Renal cortex interstitium (tissue), 11 donors: ENCODE results near the gene NFKBIL1. TPM values are rescaled to one million over a fixed set of nuclear protein-coding genes. Genes with fewer than 3 reads are reported as not detected.

ENCODE experiments used
- DNase-seq, 11 donors: peaks; one replicate each; pipeline ENCODE4 v3.0.0-alpha.2; 2013; ENCODE audit warnings: low read depth in 9 of 11, low spot score in 4 of 11; ENCODE audit errors: extremely low read depth in 1 of 11
- polyA plus RNA-seq, 3 donors: library from polyadenylated mRNA; unstranded; fragments of 120-200 nt; gene quantifications; one replicate each; pipeline ENCODE4 v1.2.1, GENCODE V29; 2013; ENCODE audit not compliant: insufficient read length in 3 of 3

Gene NFKBIL1
- polyA plus RNA-seq, 3 donors: 17.0 to 28.4 (median 27.7) TPM

DNA sequence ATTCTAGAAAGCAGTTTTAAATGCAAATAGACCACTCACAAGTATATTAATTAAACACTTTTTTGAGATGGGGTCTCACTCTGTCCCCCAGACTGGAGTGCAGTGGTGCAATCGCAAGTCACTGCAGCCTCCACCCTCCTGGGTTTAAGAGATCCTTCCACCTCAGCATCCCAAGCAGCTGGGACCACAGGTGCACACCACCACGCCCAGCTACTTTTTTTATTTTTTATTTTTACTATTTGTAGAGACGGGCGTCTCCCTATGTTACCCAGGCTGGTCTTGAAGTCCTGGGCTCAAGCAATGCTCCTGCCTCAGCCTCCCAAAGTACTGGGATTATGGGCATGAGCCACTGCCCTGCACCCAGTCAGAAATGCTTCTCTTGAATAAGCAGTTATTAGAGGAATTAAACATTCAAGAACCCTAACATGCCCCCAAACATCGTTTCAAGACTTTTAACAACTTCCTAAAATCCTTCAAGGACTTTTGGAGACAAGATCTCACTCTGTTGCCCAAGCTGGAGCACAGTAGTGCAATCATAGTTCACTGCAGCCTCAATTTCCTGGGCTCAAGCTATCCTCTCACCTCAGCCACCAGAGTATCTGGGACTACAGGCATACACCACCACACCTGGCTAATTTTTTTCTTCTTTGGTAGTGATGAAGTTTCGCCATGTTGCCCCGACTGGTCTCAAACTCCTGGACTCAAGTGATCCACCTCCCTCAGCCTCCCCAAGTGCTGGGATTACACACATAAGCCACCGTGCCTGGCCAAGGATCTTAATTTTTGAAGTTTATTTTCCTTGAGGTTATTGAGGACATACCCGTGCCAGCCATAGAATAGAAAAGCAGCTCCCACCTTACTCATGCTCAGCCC is 15.4 kb upstream of the NFKBIL1 start:
- DNase-seq: no peak

DNA sequence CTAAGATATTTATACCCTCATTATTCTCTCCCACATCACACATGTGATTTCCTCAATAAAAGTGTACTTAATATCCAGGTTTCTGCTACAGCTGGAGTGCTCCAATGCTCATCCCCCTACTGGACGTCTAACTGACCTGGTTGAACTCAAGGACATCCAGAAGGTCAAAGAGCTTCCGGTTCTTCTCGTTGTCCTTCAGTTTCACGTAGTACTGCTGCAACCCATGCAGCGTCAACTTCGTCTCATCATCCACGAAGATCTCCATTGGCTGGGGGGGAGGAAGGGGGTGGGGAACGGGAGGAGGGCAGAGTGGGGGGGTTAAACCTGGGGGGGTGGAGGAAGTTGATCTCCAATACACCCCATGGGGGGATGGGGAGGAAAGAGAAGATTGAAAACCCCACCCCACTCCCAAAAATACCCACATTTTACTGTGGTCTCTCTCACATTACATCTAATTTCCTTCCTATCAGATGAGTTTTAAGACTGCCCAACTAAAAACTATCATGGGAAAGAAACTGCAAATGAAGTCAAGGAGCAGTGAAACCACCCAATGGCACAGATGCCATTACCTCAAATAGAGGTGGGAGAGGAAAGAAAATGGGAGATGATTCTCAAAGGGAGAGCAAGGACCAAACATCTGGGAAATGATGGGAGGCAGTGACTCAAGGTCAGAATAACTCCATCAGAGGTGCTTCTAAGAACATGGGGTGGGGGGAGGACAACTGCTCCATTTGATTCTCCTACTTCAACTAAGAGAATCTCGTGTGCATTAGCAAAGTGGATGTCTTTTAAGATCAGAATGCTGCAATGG is 14.6 kb upstream of the NFKBIL1 start:
- no peak for DNase-seq

DNA sequence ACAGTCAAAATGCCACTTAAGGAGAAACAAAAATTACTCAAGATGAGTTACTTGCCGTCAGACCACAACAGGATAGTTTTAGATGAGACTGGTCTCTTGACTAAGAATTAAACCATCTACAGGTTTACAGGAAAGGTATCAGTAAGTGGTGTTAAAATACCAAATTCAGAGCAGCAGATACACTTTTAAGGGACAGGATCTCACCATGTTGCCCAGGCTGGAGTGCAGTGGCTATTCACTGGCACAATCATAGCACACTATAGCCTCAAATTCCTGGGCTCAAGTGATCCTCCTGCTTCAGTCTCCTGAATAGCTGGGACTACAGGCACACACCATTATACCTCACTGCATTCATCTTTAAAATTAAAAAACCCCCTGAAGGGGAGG is 14.0 kb upstream of the NFKBIL1 start:
- DNase-seq: no peak

DNA sequence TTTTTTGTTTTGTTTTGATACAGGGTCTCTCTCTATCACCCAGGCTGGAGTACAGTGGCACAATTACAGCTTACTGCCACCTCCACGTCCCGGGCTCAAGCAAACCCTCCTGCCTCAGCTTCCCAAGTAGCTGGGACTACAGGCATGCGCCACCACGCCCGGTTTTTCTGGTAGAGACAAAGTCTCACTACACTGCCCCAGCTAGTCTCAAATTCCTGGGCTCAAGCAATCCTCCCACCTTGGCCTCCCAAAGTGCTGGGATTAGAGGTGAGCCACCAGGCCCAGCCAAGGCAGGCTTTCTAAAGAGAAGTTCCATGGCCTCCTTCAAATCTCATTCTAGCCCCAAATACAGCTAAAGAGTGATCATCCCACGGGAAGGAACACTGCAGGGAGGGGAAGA is 13.4 kb upstream of the NFKBIL1 start:
- no peak for DNase-seq

DNA sequence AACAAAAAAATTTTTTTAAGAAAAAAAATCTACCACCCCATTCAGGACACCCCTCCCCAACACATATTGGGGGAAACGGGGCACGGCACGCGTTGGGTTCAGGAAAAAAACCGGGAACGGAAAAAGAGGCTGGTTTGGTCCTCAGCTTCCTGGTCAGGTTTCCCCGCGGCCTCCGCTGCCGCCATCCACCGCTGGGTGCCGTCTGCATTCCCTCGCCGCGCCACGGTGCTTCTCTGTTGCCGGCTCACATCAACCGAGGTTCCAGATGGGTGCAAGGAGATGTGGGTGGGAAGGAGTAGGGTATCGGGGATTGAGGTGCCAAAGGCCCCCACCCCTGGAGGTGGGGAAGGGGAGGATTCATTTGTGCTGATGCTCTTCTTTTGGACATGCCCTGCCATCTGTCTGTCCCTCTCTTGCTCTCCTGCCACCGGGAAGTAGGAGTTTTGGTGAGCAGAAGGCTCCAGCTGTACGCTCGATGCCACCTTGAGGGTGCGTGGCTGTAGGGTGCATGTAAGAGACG is 12.8 kb upstream of the NFKBIL1 start:
- DNase-seq: no peak

DNA sequence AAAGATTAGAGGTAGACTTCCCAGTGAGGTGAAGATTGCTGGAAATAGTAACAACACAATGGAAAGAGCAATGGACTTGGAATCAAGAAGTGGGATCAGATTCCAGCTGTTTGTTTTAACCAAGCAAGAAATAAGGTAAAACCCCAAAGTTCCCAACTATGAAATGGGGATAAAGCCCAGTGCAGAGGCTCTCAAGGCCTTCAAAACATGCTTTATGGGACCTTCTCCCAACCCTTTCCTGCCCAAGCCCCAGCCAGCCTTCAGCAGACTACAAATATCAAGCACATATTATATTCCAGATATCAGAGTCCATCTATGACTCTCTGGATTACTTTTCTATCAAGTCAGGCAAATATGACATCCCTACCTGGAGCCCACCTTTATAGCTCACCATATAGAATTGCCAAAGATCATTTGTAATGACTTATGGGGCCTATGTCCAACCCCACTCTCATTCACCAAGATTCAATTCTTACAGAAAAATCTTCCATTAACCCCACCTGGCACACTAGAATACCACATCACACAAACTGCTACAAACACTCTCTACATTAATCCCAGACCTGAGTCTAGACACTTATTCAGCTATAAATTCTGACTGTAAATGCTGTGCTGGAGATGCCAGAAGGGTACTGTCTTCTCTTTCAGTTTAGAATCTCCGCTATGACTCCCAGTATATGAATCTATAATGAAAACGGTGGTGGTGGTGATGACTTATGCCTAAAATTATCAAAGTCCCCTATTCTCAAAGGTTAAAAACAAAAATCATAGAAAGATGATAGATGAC is 11.7 kb upstream of the NFKBIL1 start:
- DNase-seq: no peak

DNA sequence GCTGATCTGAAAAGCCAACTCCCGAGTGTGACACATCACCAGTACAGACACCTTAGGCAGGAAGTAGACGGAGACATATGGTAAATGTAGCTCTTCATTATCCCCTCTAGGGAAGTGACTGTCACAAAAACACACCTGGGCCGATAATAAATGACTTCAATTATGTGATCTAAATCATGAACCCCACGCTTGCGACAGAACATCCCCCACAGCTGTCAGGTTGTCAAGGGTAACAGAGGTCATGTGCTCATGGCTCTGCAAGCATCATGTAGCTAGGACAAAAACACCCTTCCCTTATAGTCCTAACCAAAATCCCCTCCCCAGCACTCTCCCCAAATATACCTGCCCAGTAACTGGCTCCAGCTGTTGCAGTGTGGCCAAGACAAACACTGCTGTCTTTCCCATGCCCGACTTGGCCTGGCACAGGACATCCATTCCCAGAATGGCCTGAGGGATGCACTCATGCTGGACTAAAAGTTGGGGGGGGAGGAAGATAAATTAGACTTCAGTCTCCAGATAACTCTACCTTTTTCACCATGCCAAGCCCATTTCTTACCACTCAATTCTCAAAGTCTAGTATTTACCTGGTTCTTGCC is 8.5 kb upstream of the NFKBIL1 start:
- DNase-seq: no peak

DNA sequence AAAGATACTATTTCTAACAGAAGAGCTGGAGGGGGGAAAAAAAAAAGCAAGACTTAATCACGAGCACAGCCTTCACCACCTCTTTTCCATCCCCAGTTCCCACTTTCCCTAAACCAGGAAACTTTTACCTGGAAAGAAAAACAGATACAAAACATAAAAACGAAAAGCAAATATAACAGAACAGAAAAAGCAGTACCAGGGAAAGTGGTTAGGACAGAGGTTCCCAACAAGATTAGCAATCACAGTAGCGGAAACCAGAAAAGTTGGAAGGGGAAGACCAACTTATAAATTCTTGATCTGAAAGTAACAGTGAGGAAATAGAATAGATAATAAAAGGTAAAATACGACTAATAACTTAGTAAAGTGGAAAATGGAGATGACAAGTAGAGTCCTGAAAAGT is 6.8 kb upstream of the NFKBIL1 start:
- no peak for DNase-seq

DNA sequence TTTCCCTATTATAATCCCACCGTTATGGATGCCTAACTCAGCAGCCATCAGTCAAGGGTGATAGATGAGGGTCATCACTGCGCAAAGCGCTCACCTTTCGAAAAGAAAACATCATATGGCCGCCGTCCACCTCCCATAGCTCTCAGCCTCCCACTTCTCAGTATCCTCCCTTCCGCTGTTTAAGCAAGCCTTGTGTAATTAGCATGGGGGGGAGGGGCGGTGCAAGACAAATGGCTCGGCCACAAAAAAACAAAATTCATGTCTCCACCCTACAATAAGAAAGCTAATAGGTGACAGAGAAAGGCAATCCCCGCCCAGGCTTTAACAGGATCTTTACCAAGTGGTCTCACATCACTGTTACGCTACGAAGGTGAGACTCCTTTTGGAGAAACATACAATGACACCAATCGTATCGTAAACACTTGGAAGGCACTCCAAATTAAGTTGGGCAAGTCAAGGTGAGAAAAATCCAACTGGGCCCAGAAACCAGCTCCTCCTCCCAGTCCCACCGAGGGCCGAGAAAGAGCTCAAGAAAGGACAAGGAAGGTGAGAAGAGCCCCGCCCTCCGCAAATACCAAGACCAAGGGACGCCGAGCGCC is 6.2 kb upstream of the NFKBIL1 start:
- peak in 3 of 11 donors; percentile 34 to 48 (median 38) for DNase-seq

DNA sequence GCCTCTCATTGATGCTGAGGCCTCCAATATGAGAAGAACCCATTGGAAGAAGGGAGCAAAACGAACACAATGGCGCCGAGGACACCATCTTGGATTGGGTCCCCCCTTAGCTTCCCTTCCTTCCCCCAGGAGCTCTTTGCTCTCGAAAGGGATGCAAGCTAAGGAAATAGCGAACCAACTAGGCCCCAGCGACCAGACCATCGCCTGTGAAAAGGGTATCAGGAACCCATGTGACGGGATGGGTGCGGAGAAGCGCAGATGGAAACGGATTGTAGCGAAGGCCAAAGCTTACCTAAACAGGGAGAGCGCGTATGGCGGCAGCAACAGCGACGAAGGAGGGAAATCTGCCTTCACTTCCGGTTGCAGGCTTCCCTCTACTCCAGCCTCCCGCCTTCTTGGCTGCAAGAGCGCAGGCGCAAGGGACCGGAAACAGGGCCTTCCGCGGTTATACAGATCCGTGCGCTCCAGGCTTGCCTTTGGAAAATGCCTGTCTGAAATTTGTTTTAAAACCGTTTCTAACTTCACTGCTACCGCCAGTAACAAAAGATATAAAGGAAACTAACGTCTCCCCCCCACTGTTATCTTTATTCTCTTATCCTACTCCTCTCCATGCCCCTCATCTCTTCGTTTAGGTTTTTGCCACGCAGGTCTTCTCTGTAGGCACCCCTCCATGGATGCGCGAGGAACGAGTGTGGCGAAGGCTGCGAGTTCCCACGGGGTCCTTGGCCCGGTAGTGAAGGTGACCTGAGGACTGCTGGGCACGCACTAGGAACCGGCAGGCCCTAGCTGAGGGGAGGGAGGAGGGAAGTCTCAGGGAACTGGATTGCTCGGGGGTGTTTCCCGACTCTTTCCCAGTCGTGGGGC is 5.5 kb upstream of the NFKBIL1 start, which contains the start of gene DDX39B:
Gene DDX39B, minus strand, starts transcription at position 346 of the 864 bp plus-strand sequence. CDS start 1,471 bp downstream, outside the sequence.
- DNase-seq: peak; percentile 93 to 98 (median 96)

DNA sequence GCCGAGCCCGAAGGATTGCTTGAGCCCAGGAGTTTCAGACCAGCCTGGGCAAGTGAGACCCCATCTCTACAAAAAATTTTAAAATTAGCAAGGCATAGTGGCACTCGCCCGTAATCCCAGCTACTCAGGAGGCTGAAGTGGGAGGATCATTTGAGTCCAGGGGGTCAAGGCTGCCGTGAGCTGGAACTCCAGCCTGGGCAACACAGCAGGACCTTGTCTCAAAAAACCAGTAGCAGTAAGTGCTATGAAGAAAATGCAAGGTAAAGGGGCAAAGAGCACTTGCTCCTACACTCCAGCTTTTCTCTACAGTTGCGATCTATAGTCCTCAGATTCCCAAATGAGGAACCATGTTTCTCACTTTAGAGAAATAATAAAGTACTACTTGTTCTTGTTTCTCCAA is 3.8 kb upstream of the NFKBIL1 start:
- no peak for DNase-seq

DNA sequence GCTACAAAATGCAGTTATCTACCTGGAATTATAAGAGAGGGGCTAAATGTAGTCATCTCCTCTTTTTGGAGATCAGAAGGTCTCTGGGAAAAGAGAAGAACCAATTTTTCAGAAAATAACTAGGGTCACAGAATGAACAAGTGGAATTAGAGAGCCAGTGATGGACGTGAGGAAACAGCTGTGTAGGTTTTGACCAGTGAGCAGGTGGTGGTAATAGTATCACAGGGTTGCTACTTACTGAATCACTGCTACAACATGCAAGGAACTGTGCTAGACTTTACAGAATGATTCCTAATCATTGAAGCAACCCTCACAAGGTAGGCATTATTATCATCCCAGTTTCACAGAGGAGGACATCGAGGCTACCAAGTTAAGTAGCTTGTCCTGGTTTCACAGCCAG is 2.7 kb upstream of the NFKBIL1 start:
- no peak for DNase-seq

DNA sequence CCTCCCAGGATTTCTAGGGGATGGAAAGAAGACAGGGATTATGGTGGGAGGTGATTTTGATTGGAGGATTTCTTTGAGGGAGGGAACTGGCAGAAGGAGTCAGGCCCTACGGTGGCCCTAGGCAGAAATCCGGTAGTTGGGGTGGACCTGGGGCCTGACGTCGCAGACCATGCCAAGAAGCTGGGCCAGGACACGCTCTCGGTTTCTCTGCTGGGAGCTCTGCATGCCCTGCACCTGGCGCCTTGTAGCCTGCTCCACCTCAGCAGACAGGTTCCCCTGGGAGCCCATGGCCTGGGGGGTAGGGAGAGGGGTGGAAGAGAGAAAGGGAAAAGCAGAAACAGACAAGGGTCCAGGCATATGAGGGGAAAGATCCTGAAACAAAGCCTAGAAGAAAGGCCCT is 2.1 kb upstream of the NFKBIL1 start:
- no peak for DNase-seq

DNA sequence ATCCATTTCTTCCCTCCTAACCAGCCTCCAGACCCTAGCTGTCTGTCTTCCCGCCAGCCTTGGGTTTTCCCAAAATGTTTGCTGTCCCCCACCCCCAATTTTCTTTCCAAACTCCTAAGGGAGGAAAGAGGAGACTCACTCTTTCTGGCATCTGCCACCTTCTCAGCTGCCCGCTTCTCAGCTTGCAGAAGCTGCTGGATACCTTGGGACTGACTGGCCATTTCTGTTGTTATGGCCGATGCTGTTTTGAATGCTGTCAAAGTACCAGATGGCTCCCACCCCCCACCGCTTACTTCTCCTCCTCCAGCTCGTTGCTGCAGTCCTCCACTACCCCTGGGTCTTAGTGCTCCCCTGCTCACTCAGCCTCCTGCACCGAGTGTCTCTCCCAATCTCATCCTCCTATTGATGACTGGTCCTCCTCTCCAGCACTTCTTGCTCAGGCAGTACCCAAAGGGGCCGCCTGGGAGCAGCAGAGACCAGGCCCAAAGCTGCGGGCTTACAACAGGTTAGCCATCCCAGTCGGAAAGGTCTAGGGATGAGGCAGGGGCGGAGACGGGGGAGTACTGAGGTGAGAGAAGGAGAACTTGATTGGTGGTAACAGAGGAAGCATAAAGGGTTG is 960 bp upstream of the NFKBIL1 start, which contains the start of gene ATP6V1G2:
Gene ATP6V1G2, minus strand, starts transcription at position 270 of the 619 bp plus-strand sequence. Its CDS starts 49 bp downstream, at position 221.
- peak; percentile 72 to 87 (median 82) for DNase-seq

DNA sequence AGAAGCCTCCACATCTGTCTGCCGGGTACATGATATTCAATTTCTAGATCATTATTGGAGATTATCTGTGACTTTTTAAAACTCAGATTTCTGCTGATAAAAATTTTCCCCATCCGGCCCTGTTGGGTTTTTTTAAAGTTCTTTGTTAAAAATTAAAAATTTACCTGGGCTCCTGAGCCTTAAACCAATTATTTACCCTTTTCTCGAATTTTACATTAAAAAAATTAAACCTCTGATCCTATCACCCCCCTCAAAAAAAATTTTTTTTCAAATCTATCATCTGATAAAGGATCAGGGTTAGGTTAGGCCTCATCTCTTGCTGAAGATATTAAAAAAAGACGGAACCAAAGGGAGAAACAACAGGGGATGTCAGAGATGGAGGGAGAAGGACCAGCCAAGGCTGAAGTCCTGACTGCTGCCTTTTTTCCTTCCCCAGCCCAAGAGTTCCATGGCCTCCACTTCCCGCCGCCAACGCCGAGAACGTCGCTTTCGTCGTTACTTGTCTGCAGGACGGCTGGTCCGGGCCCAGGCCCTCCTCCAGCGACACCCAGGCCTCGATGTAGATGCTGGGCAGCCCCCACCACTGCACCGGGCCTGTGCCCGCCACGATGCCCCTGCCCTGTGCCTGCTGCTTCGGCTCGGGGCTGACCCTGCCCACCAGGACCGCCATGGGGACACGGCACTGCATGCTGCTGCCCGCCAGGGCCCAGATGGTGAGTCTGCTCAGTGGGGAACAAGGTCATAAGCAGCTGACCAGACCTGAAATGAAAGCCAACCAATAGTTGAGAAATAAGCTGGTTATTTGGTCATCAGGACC is 527 bp downstream of the NFKBIL1 start:
- DNase-seq: no peak

DNA sequence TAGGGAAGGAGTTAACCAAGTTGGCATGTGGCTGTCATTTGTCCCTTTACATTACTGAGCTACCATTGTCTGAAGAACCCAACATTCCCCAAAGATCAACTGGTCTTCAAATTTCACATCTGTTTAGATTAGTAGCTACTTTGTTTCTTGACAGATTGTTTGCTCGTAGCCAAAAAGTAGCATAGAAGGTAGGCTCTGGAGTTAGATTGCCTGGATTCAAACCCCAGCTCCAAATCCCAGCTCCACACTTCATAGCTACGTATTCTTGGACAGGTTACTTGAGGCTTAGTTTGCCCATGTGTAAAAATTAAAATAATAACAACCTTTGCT is 1.1 kb downstream of the NFKBIL1 start:
- no peak for DNase-seq
